GM18951 (cell line): Measurements from ENCODE around the gene YES1.
"Not testable (repeated sequence)": the region's sequence is repeated elsewhere in the genome, so short reads cannot be mapped to it uniquely, and the experiment has no call there.

Experiments used
- POLR2A ChIP-seq: IDR thresholded peaks from 4 replicates; pipeline ENCODE4 v1.6.1; 2011; ENCODE audit warnings: mild to moderate bottlenecking; ENCODE audit not compliant: insufficient read length, insufficient read depth; ENCODE audit errors: extremely low read depth
- in situ Hi-C: fragments of 300-500 bp; cut with MboI; formaldehyde crosslinking; loops from one replicate; pipeline ENCODE4 v1.12.0; 2022; ENCODE audit warnings: low sequenced_read_pairs, mixed read lengths, inconsistent platforms; ENCODE audit not compliant: unreplicated experiment

Gene YES1

DNA sequence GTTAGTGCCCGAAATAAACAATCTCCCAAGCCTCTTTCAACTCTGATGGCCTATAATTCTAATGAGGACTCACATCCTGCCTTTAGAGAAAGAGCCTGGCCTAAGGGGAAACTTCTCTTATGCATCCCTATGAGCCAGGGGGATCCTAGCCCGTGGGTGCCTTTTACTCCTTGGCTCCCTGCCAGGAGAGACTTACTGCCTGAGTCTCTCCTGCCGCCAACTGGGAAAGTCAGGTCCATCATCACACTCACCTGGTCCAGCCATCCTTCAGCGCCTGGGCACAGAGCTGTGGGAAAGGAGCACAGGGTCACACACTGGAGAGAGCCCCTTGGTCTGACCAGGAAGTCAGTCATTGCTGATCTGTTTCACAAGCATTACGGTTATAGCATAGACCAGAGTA is 123.7 kb downstream of the YES1 start:
- in situ Hi-C loops, result no loop called here
- TF ChIP-seq POLR2A, result no peak

DNA sequence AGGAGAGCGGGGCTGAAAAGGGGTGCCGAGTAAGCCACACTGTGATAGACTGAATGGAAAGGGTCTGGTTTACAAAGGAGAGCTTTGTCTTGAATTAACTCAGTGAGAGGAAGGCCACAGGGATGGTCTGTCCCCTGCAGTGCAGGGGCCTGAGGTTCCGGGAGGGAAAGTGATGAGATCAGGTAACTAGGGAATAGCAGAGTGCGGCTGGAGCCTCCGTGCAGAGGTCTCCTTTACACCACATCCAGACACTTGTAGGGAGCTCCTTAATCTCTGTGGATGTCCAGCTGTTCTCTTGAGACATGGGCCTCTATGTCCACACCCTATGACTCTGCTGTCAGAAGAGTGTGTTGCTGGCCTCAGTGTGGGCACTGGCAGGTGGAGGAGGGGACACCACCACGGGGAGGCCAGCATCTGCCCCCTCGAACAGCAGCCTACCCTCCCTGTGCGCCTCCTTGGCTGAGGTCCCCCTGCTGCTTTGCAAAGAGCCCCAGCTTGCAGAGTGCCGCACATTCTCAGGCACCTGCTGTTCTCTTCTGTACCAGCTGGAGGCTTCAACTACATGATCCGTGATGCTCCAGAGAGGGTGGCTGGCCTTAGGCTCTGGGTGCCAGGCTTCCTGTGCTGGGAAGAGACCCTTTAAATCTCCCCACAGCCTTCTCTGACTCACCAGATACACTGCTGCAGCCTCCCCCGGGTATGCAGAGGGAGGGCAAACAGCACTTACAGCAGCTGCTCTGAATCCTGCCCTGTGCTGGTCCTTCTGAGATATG is 125.5 kb downstream of the YES1 start:
- no peak for TF ChIP-seq POLR2A
- in situ Hi-C loops, result no loop called here

DNA sequence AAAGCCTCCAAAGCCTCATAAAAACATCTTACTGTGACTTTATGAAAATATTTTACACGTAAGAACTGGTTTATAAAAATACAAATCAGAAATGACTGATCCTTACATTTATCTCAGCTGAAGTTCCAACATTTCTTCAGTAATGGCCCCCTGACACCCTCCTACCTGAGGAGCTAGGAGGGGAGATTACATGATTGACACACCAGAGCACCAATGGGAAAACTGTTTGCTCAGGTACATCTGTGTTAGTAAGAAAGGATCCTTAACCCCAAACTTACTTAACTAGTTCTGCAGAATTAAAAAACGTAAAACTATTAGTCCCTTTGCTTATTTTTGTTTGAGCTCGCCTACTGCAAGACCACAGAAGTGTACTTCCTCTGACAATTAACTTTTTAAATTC is 126.6 kb downstream of the YES1 start:
- in situ Hi-C loops, result no loop called here
- TF ChIP-seq POLR2A, result no peak

- TF ChIP-seq POLR2A, result no peak
- in situ Hi-C loops, result no loop called here
These were observed 128.5 kb downstream of the YES1 start for GRCh38 chr18:683531-683930.

DNA sequence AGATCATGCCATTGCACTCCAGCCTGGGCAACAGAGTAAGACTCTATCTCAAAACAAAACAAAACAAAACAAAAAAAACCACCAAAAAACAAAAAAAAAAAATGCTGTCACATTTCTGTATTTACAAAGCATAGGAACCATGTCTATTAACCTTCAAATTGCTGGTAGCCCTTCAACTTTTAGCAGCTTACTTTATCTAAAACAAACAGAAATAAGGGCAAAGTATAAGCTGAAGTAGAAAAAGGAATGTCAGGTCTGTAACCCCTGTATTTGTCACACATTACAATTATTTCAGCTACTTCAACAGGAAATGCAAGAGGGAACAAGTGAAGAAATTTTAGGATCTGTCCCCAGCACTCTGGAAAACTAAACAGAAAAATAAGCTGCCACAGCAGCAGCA is 129.2 kb downstream of the YES1 start:
- in situ Hi-C loops, result no loop called here

GRCh38 chr18:682416-682815 is 129.6 kb downstream of the YES1 start:
- in situ Hi-C loops, result not testable (repeated sequence)

More for the DNA sequence above, 129.2 kb downstream of the YES1 start:
- TF ChIP-seq POLR2A, result no peak

DNA sequence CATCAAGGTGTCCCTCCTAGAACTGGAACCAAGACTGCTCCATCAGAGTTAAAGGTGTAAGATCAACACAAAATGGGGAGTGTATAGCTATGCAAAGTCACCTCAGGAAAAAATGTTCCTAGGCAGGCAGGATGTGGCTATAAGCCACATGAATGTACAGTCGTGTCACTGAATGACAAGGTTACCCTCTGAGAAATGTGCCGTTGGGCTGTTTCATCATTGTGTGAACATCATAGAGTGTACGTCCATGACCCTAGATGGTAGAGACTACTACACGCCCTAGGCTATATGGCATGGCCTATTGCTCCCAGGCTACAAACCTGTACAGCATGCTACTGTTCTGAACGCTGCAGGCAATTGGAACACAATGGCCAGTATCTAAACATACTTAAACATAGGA is 130.1 kb downstream of the YES1 start:
- TF ChIP-seq POLR2A, result no peak
- in situ Hi-C loops, result no loop called here

DNA sequence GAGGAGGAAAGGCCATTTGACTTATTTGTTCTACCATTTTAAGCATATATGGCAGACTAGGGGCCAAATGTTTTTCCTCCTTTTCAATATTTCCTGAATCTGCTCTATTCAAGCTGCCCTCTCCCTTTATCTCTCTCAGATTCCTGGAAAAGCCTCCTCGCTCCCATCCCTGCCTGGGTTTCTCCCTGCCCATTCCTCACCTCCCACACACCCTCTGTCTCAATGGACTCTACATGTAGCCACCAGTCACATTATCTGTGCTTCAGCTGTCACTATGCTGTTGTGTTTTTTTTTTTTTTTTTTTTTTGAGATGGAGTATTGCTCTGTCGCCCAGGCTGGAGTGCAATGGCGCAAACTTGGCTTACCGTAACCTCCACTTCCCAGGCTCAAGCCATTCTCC is 131.7 kb downstream of the YES1 start:
- in situ Hi-C loops, result no loop called here
- TF ChIP-seq POLR2A, result no peak

- no peak for TF ChIP-seq POLR2A
- in situ Hi-C loops, result no loop called here
These were observed 132.5 kb downstream of the YES1 start for GRCh38 chr18:679516-679915.

DNA sequence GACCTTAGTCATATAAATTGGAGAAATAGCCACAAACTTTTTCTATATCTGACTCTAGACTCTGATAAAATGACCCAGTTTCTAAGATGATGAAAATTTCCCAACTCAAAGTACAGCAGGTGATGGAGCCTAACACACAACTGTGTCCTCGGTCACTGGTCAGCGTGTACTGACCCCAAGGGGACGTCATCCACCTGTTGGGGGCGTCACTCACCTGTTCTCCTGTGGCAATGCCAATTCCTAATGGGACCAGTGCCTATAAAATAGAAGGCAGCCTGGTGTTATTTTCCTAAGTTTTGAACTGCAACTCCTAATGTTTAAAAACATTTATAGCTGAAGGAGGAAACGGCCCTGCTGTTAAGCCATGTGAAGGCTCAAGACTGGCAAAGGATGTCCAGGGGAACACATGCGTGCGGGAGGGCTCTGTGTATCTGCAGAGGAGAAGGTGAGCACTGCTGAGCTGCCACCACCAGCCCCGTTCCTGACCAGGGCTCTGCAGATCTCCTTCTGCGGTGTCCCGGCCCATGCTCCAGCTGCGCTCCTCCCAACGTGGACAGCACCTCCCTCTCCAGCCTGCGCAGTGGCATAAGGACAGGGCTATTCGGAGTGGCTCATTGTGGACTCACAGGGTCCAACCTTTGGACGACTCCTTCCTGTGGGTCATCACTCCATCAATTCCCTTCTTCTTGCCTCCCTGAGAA is 133.4 kb downstream of the YES1 start:
- no peak for TF ChIP-seq POLR2A
- in situ Hi-C loops, result no loop called here

- in situ Hi-C loops, result no loop called here
- no peak for TF ChIP-seq POLR2A
These were observed 134.1 kb downstream of the YES1 start for GRCh38 chr18:677951-678381.

GRCh38 chr18:677145-677544 is 134.9 kb downstream of the YES1 start:
- peak; percentile 16 for TF ChIP-seq POLR2A

DNA sequence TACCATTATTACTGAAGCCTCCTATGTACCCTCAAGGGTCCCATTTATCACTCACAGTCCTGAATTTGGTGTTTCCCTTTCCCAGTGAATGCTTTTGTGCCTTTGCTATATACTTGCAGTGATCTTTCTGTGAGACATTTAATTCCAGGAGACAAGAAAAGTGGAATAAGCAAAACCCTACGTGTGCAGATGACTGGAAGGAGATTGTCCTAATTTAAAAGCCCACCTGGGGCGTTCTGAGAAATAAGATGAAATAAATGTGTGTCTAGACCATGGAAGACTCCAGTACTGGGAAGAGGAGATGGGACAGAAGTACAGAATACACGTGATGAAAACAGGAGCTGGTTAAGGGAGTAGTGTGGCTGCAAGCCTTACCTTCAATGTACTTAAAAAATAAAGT is 135.3 kb downstream of the YES1 start:
- TF ChIP-seq POLR2A, result no peak

More at GRCh38 chr18:677145-677544, 134.9 kb downstream of the YES1 start:
- in situ Hi-C loops, result no loop called here

GRCh38 chr18:676069-676468 is 136.0 kb downstream of the YES1 start:
- no peak for TF ChIP-seq POLR2A

More for the DNA sequence above, 135.3 kb downstream of the YES1 start:
- in situ Hi-C loops, result no loop called here

More at GRCh38 chr18:676069-676468, 136.0 kb downstream of the YES1 start:
- in situ Hi-C loops, result no loop called here
